Stimulated activated CD4-positive, alpha-beta T cell treated with anti-CD3 and anti-CD28 coated beads, Interleukin-1b, Interleukin-23, amount 100 ng/mL, for 24 hours (primary cell): ENCODE data around the gene SOWAHA.
"Not testable (repeated sequence)": the region's sequence is repeated elsewhere in the genome, so short reads cannot be mapped to it uniquely, and the experiment has no call there.

Experiments
- DNase-seq, 4 experiments: peaks; one replicate each; pipeline ENCODE4 v3.0.0-alpha.2; 2020; ENCODE audit warnings: low read depth in 4 of 4, low spot score in 1 of 4

The SOWAHA gene

DNA sequence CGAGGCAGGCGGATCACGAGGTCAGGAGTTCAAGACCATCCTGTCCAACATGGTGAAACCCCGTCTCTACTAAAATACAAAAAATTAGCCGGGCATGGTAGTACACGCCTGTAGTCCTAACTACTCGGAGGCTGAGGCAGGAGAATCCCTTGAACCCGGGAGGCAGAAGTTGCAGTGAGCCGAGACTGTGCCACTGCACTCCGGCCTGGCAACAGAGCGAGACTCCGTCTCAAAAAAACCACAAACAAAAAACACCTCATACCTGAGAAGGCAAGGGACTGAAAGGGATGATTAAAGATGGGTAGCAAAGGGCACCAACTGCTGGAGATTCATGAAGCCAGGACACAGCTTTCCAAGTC is 6.3 kb upstream of the SOWAHA start:
- DNase-seq = not testable (repeated sequence)

DNA sequence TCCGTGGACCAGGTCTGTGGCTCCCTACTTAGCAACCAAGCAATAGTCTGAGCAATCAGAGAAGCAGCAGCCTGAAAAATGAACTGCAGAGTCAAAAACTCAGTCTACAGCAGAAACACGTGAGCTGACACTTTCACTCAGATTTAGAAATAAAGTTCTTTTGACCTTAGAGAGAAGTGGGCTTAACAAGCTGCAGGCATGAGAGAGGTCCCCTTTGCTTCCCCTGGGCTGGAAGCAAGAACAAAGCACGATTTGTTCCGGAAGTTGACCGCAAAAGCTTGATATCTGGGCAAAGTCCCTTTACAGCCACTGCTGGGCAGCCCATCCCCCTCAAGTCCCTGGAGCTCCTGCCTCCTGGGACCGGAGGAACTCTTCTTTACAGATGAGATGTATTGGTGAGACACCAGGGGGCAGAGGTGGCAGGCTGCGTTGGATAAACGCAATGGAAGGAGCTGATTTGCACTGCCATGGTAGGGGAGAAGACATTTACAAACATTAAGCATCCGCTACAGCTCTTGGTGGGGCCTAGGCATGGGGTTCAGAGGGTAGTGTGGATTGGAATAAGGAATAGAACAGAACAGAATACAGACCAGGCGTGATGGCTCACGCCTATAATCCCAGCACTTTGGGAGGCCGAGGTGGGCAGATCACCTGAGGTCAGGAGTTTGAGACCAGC is 5.8 kb upstream of the SOWAHA start:
- no peak for DNase-seq

- DNase-seq = no peak
These were observed 4.7 kb upstream of the SOWAHA start for GRCh38 chr5:132808448-132808847.

- DNase-seq = no peak
These were observed 4.2 kb upstream of the SOWAHA start for GRCh38 chr5:132808866-132809265.

DNA sequence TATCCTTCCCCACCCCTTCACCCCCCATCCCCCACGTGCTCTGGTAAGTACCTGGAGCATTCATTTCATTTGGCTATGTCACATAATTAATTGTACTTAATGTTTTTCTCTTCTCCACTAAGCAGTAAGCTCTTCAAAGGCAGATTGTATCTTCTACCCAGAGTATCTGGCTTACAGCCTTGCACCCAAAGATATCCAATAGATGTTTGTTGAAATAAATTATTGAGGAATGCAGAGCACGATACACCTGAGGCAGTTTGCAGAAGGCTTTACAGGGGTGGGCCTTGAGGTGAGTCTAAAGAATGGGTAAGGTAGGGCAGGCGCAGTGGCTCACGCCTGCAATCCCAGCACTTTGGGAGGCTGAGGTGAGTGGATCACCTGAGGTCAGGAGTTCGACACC is 2.5 kb upstream of the SOWAHA start:
- DNase-seq = no peak

DNA sequence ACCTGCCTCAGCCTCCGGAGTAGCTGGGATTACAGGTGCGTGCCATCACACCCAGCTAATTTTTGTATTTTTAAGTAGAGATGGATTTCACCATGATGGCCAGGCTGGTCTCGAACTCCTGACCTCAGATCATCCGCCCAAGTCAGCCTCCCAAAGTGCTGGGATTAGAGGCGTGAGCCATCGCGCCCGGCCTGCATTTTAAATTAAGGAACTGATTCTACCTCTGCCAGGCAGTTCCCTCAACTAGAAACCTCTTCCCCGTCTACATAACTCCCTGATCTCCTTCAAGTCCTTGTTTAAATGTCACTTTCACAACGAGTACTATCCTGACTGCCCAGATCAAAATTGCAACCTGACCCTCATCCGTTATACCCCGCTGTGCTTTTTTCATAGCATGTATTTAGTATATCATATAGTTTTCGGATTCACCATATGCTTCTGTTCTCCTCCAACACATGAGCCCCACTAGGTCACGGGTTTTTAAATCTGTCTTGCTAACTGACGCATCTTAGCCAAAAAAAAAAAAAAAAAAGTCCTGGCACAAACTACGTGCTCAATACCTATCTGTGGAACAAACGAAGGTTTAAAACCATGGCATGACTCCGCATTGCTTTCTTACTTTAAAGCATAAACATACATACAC is 858 bp upstream of the SOWAHA start:
- DNase-seq = no peak

GRCh38 chr5:132813599-132814502 is 749 bp downstream of the SOWAHA start:
- DNase-seq = no peak

- no peak for DNase-seq
These were observed 1.6 kb downstream of the SOWAHA start for GRCh38 chr5:132814503-132815294.

DNA sequence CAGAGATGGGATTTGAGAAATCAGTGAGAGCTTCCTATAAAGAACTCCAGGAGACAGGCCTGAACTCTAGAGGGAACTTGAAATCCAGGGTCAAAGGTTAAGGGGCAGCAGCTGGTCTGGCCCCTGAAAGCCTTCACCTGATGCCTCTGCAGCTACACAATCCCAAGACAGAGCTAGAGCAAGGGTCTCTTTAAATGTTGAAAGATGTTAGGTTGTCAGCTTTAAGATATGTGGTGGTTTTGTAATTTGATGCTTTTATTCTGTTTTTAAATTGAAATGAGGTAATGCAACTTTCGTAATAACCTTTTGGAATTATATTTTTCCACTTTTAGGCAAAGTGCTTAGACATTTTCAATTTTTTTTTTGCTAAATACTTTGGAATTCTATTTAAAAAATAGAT is 2.4 kb downstream of the SOWAHA start:
- no peak for DNase-seq

- DNase-seq = no peak
These were observed 3.0 kb downstream of the SOWAHA start for GRCh38 chr5:132816083-132816482.

- no peak for DNase-seq
These were observed 3.5 kb downstream of the SOWAHA start for GRCh38 chr5:132816554-132816953.

DNA sequence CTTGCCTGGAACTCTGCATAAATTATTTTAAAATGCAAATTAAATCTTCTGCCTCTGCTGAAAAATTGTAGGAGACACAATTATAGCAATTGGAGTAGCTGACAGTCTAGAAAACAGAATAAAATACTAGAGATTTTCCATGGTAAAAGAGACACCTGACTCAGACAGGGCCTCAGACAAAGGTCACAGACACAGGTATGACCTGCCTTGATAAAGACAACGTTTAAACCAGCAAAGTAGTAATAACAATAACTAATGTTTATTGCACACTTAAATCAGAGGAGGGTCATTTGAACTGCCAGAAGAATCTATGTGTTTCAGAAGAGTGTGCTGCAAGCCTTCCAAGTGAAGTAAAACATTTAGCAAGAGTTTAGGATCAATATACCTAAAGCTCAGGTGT is 3.9 kb downstream of the SOWAHA start:
- no peak for DNase-seq

DNA sequence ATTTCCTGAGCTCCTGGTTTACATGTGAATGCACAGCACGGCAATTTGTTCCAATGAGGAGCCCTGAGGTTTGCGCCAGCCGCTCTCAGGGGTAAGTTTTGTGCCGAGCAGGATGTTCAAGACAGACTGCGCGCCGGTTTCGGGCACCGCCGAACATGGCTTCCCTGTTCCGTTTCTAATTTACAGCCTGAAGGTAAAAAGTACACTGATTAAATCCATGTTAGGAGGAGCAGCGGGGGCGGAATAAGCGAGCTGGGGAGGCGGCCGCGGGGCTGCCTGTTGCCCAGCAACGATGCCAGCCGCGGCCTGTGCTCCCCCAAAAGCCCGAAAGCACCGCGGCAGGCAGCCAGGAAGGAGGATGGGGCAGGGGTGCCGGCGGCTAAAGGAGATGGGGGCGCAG is 6.4 kb downstream of the SOWAHA start:
- no peak for DNase-seq

GRCh38 chr5:132820162-132820754 is 7.2 kb downstream of the SOWAHA start:
- DNase-seq = peak; percentile 83 to 91 (median 87)

- DNase-seq = no peak
These were observed 8.2 kb downstream of the SOWAHA start for GRCh38 chr5:132821350-132821749.

DNA sequence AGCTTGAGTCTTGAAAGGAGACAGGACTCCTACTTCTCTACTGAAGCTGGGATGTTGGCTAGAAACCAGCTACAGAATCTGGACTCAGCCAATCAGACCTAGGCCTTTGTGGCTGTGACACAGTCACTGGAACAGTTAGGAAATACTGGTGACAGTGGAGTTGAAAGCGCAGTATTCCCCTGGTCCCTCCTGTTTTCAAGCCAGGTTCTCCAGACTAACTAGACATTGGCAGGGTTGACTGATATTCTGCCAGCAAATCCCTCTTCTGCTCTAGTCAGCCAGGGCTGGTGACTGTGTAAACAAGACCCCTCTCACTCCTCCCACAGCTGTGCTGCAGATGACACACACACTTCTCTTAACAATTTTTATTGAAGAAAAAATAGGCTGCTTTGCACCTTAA is 8.7 kb downstream of the SOWAHA start:
- DNase-seq = no peak

GRCh38 chr5:132822650-132823480 is 9.8 kb downstream of the SOWAHA start:
- DNase-seq = no peak

- DNase-seq = no peak
These were observed 10.5 kb downstream of the SOWAHA start for GRCh38 chr5:132823481-132824050.

- no peak for DNase-seq
These were observed 11.3 kb downstream of the SOWAHA start for GRCh38 chr5:132824426-132824825.
